ENCODE measurements around the gene SLC4A7.

GRCh38 chr3:27380433-27381357, 103.5 kb downstream of the SLC4A7 start:
- TF ChIP-seq CTCF (conservative IDR thresholded peaks at IDR 0.05 in 1 of 2, IDR thresholded peaks at IDR 0.05 in 1 of 2; ENCODE audit: extremely low read depth in 1 of 2, insufficient read depth in 1 of 2, low read depth in 1 of 2, low read length in 2 of 2) (no peak), EZH2 (IDR thresholded peaks at IDR 0.05; ENCODE audit: borderline replicate concordance, low read length) (no peak)

Data from mammary epithelial cell (primary cell).